OCI-LY3 (cell line): ENCODE results near the gene PLA2G2D.

ENCODE experiments used
- H2AFZ ChIP-seq: fragments of 200-600, 300-600 bp; shearing (Covaris generic); 2 replicates; pipeline ENCODE4 v1.6.0; 2014; ENCODE audit warnings: antibody characterized with exemption, low read depth, low read length
- H3K27ac ChIP-seq: fragments of 200-600, 300-600 bp; sonication (generic); 2 replicates; pipeline ENCODE4 v1.5.1; 2014; ENCODE audit warnings: mild to moderate bottlenecking, low read length, moderate library complexity, mixed read lengths
- H3K27me3 ChIP-seq: fragments of 200-600, 300-600 bp; sonication (generic); 2 replicates; pipeline ENCODE4 v1.6.1; 2014; ENCODE audit warnings: low read depth, low read length, mixed read lengths
- H3K36me3 ChIP-seq: fragments of 200-600, 300-600 bp; sonication (generic); replicated peaks from 2 replicates; pipeline ENCODE3; 2014; ENCODE audit warnings: low read depth, low read length, mixed read lengths
- H3K4me1 ChIP-seq: fragments of 300-600, 200-600 bp; sonication (generic); 2 replicates; pipeline ENCODE4 v1.6.1; 2014; ENCODE audit warnings: low read length, mixed read lengths
- H3K4me2 ChIP-seq: fragments of 200-600, 300-600 bp; sonication (generic); 2 replicates; pipeline ENCODE4 v1.6.1; 2014; ENCODE audit warnings: low read length, mixed read lengths
- H3K4me3 ChIP-seq: fragments of 300-600, 200-600 bp; sonication (generic); 2 replicates; pipeline ENCODE4 v1.5.1; 2014; ENCODE audit warnings: antibody characterized with exemption, mild to moderate bottlenecking, low read length, moderate library complexity
- H3K79me2 ChIP-seq: fragments of 300-600, 200-600 bp; shearing (Covaris generic); 2 replicates; pipeline ENCODE4 v1.6.1; 2014; ENCODE audit warnings: mild to moderate bottlenecking, low read length, mixed read lengths
- H3K9ac ChIP-seq: fragments of 300-600, 200-600 bp; shearing (Covaris generic); 2 replicates; pipeline ENCODE4 v1.6.0; 2014; ENCODE audit warnings: mild to moderate bottlenecking, low read length, moderate library complexity
- H3K9me3 ChIP-seq: fragments of 200-600, 300-600 bp; shearing (Covaris generic); 2 replicates; pipeline ENCODE4 v1.6.1; 2014; ENCODE audit warnings: low read length, mixed read lengths; ENCODE audit not compliant: insufficient read depth
- H4K20me1 ChIP-seq: fragments of 200-600, 300-600 bp; sonication (generic); 2 replicates; pipeline ENCODE4 v1.6.1; 2016; ENCODE audit warnings: low read length, mixed read lengths; ENCODE audit not compliant: insufficient read depth
- CTCF ChIP-seq: fragments of 200-600, 300-600 bp; sonication (generic); IDR thresholded peaks from 2 replicates; pipeline ENCODE4 v1.5.1; 2014; ENCODE audit warnings: antibody characterized with exemption, low read length, low read depth
- EZH2phosphoT487 ChIP-seq: fragments of 200-600 bp; shearing (Covaris generic); IDR thresholded peaks from 2 replicates; pipeline ENCODE4 v1.6.1; 2018; ENCODE audit warnings: antibody characterized with exemption, mixed run types, low read depth

PLA2G2D gene

GRCh38 chr1:20165522-20165951, 46.2 kb upstream of the PLA2G2D start:
- no peak overlapping the region for H3K4me2 ChIP-seq
- H2AFZ ChIP-seq: no peak overlapping the region
- no peak overlapping the region for H3K27ac ChIP-seq
- H3K27me3 ChIP-seq: no peaks in the 10 kb centered on the region
- no peaks in the 10 kb centered on the region for H4K20me1 ChIP-seq
- TF ChIP-seq CTCF (peak; percentile 50), EZH2phosphoT487 (no peak)
- H3K4me1 ChIP-seq: no peaks in the 10 kb centered on the region
- H3K36me3 ChIP-seq: no peaks in the 10 kb centered on the region
- H3K4me3 ChIP-seq: no peak overlapping the region
- no peaks in the 10 kb centered on the region for H3K9me3 ChIP-seq
- no peak overlapping the region for H3K9ac ChIP-seq
- H3K79me2 ChIP-seq: no peaks in the 10 kb centered on the region

- H3K4me1 ChIP-seq: no peaks in the 10 kb centered on the region
- TF ChIP-seq EZH2phosphoT487 (no peak), CTCF (no peak)
- H3K79me2 ChIP-seq: no peaks in the 10 kb centered on the region
- H3K27ac ChIP-seq: no peak overlapping the region
- no peaks in the 10 kb centered on the region for H4K20me1 ChIP-seq
- H2AFZ ChIP-seq: no peak overlapping the region
- H3K27me3 ChIP-seq: no peaks in the 10 kb centered on the region
- no peak overlapping the region for H3K4me3 ChIP-seq
- H3K4me2 ChIP-seq: no peak overlapping the region
- H3K36me3 ChIP-seq: no peaks in the 10 kb centered on the region
- H3K9ac ChIP-seq: no peak overlapping the region
- no peaks in the 10 kb centered on the region for H3K9me3 ChIP-seq
Observed at GRCh38 chr1:20164694-20165202, 45.4 kb upstream of the PLA2G2D start.

GRCh38 chr1:20160034-20160433, 40.7 kb upstream of the PLA2G2D start:
- H3K4me2 ChIP-seq: no peak overlapping the region
- H3K36me3 ChIP-seq: no peaks in the 10 kb centered on the region
- H3K4me3 ChIP-seq: no peak overlapping the region
- no peaks in the 10 kb centered on the region for H4K20me1 ChIP-seq
- H3K9me3 ChIP-seq: no peaks in the 10 kb centered on the region
- H3K79me2 ChIP-seq: no peaks in the 10 kb centered on the region
- no peak overlapping the region for H2AFZ ChIP-seq
- no peaks in the 10 kb centered on the region for H3K4me1 ChIP-seq
- TF ChIP-seq EZH2phosphoT487 (no peak), CTCF (no peak)
- no peak overlapping the region for H3K9ac ChIP-seq
- H3K27ac ChIP-seq: no peak overlapping the region
- H3K27me3 ChIP-seq: no peaks in the 10 kb centered on the region

GRCh38 chr1:20158358-20159070, 39.2 kb upstream of the PLA2G2D start:
- Histone ChIP-seq H3K4me1 (peaks cover 3% of the 10 kb centered on the region; the same call in 1 of the 2 replicates), H3K27me3 (no peaks in the 10 kb centered on the region), H4K20me1 (no peaks in the 10 kb centered on the region), H3K36me3 (no peaks in the 10 kb centered on the region), H3K4me2 (no peak overlapping the region), H3K9me3 (no peaks in the 10 kb centered on the region), H3K9ac (no peak overlapping the region), H3K27ac (no peak overlapping the region), H2AFZ (no peak overlapping the region), H3K4me3 (no peak overlapping the region), H3K79me2 (no peaks in the 10 kb centered on the region)
- TF ChIP-seq EZH2phosphoT487 (no peak), CTCF (no peak)
